Stimulated activated CD4-positive, alpha-beta T cell treated with anti-CD3 and anti-CD28 coated beads, TNF-alpha, amount 100 ng/mL, for 48 hours (primary cell): ENCODE measurements around the gene MBD2.
"Not testable (repeated sequence)": the region's sequence is repeated elsewhere in the genome, so short reads cannot be mapped to it uniquely, and the experiment has no call there.

Experiments
- DNase-seq, 3 donors: peaks; one replicate each; pipeline ENCODE4 v3.0.0-alpha.2; 2020; ENCODE audit warnings: low read depth in 3 of 3

The MBD2 gene

DNA sequence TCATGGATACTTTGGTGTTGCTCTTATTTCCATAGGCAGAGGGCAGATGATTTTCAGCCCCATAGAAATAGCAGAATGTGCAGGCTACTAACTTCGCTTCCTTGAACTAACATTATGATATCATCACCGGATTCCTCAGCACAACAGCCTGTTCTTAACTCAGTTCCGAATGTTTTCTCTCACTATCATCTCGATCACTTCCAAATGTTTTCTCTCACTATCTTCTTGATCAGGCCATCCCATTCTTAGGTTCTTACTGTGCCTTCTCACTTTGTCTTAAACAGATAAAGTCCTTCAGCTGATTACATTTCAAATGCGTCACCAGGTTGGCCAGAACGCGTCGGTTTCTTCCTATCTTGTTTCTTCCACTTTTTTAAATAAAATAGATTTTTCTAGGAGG, 11.4 kb upstream of the MBD2 start:
- DNase-seq = no peak

DNA sequence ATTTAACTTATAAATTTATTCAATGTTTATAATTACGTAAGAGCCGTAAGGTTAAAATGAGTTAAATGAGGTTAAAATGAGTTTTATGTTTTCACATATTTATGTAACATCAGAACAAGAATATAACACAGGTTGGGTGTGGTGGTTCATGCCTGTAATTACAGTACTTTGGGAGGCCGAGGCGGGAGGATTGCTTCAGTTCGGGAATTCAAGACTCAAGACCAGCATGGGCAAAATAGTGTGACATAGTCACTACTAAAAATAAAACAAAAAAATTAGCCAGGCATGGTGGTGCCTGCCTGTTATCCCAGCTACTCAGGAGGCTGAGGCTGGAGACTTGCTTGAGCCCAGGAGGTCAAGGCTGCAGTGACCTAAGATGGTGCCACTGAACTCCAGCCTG, 9.3 kb upstream of the MBD2 start:
- no peak for DNase-seq

DNA sequence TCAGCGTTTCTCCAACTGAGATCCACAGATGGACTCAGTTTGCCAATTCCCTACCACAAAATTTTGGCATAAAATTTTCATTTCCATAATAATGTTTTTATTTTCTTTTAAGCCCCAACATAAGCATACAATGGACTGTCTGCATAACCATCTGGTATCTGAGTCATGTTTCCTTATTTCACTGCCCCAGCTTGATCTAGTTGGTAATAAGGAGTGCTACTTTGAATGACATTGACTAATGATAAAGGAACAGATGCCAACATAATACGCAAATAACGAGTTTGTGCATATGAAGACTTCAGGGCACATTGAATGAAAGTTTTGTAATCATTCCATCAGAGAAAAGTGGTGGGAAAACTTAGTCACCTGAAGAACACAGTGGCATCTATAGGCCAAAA, 8.8 kb upstream of the MBD2 start:
- no peak for DNase-seq

DNA sequence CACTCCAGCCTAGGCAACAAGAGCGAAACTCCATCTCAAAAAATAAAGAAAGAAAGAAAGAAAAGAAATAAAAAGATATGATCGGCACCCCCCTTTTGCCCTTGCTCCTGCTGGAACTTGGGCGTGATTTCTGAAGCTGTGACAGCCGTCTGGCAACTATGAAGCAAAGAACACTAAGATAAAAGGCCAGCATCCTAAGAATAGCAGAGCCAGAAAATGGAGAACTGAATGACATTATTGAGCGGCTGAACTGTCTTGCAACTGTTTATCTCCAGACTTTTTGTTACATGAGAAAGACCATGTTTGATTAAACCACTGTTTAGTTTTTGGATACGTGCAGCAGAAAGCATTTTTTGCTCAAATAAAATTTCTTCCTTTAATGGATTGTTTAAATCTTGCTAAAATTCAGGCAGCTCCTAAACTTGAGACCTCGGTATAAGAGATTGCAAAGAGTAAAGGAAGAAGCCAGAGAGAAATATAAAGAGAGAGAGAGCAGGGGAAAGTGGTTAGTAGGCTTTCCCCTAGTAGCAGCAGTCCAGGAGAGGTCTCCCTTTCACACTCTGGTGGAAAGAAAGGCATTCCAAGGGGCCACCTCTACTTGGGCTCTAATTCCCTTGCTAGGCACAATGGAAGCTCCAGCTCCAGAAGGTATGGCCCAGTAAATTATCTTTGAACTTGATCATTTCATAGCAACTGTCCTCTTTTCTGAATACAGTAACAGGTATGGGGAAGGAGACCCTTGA, 8.2 kb upstream of the MBD2 start:
- DNase-seq = no peak

DNA sequence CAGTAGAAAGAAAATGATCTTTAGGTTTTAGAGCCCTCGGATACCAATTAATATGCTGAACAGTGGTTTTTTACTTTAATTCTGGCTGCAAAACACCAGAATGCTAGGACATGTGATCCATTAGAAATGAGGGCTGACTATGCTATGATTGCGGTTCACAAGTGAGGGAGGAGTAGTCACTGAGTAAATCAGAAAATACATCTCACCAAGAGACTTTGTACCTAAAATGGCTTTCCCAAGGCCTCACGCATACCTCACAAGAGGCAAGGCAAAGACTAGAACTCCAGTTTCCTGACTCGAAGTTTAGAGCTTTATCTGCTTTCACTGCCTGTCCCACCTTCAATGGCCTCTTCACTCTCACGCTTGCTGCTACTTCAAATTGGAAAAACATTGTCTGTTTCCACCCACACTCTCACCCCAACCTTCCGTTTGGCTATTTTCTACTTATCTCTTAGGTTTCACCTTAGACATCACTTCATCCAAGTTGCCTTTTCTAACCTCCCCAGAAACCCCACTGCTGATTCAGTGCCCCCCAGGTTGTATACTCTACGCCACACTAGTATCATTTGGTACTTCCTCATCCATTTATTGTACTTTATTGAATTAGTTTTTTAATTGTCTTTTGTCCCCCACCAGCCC, 5.1 kb upstream of the MBD2 start:
- no peak for DNase-seq

DNA sequence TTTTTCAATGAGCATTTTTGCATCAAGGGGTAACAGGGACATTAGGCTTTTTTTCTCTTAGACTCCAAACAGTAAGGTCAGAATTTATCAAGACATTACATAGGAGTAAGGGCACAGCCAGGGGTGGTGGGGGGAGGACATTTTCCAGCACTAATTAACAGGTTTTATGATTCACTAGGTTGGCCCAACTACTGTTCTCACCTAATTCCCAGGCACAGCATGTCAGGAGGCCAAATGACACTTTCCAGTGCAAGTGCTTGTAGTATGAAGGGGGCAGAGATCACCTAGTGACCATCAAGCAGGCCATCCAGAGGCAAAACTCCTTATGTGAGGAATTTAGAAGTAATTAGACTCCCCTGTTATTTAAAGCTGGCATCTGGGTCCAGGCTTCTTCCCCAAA, 3.9 kb upstream of the MBD2 start:
- no peak for DNase-seq

DNA sequence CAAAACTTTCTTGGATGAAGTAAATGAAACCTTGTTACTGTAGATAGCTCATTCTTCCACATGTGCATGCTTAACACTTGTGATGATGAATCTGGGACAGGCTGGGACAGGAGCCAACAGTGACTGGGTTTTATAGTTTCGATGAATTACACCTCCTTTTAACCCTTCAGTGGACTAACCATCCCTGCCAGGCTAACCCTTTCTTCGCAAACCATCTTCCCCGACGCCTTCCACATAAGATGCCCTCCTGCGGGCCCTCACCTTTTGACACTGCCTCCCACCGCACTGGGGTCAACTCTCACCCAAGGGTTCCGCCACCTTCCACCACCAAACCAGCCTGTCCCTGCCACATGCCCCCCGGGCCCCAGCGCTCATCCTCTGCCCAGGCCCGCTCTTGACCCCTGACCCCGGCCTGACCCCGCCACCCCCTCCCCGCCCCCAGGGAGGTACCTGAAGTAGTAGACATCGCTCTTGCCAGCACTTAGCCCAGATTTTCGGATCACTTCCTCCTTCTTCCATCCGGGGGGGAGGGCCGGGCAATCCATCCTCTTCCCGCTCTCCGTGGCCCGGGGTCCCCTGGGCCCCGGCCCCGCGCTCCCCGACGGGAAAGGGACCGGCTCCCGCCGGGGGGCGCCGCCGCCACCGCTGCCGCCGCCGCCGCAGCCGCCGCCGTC, 764 bp downstream of the MBD2 start:
- DNase-seq = peak; percentile 29 to 49 (median 30)

DNA sequence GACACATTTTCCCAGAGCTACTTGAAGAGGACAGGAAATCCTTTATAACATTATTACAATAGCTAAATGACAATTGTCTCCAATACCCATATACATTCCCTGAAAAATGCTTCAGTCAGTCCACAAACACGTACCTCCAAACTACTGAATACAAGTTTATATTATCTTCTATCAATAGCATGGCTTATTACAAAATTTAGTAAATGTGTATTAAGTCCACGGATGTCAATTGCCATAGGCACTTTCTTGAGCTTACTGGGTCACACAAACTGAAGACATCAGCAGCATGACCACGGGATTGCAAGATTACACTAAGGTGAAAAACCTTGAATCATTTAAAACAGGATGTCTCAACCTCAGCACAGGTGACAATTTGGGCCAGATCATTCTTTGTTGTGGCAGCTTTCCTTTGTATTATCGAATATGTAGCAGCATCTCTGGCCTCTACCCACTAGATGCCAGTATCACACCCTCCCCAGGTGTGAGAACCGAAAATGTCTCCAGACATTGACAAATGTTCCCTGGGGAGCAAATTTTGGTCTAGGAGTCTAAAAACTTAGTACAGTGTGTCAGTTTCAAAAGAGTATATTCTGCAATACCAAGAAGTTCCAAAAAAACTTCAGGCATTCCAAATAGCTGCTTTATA, 1.4 kb downstream of the MBD2 start:
- DNase-seq = peak in 1 of 3 donors; percentile 31

DNA sequence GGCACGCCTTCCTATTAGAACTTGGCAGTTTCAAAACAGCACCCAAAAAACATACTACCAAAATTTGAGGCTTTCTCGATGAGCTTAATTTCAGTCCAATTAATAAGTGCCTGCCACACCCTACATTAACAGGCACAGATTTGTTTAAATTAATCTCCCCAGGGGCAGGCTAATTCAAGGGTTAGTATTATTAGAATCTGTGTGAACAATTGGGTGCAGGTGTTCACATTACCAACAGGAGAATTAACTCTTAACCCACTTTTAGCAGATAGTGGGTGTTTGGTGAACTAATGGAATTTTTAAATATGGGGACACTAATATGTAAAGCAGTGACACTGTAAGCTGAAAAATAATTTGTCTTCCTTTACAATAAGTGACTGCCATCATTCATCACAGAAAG, 4.1 kb downstream of the MBD2 start:
- no peak for DNase-seq

DNA sequence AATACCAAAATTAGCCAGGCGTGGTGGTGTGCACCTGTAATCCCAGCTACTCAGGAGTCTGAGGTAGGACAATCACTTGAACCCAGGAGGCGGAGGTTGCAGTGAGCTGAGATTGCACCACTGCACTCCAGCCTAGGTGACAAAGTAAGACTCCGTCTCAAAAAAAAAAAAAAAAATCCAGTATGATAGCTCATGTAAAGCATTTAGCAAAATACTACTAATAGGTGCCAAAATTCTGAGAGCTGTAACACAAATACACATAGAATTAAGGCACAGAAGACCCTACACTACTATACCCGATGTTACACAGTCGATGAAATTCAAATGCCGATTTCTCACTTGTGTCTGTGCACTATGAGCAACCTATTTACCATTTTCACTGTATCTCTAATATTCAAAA, 5.7 kb downstream of the MBD2 start:
- DNase-seq = not testable (repeated sequence)

DNA sequence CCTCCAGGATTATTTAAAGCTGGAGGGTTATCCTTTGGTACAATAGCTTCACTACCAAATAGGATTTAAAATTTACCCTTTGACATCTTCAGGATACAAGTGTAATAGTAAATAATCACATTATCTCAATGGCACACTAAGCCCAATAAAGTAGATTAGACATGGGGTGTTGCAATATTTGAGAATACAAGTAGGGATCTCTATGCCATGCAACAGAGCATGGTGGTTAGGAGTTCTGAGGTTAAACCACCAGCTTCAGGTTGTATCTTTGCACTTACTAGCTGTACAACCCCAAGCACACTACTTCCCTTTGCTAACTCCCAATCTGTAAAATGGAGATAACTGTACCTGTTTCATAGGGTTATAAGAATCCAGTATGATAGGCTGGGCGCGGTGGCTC, 6.2 kb downstream of the MBD2 start:
- DNase-seq = no peak

DNA sequence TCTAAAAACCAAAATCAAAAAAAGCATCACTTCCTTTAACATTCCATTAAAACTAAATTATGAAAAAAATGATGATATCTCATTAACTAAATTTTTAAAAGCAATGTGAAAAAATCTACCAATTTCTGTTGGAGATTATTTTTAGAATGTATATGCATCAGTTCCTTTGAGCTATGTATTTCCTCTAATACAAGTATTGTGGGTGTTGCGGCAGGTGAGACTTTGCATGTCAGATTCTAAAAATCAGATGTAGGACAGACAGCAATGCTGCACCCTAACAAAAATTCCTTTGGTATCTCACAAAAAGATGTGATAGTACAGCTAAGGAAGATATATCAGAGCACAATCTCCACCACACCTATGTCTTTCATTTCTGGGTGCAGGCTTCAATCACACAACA, 6.8 kb downstream of the MBD2 start:
- no peak for DNase-seq

DNA sequence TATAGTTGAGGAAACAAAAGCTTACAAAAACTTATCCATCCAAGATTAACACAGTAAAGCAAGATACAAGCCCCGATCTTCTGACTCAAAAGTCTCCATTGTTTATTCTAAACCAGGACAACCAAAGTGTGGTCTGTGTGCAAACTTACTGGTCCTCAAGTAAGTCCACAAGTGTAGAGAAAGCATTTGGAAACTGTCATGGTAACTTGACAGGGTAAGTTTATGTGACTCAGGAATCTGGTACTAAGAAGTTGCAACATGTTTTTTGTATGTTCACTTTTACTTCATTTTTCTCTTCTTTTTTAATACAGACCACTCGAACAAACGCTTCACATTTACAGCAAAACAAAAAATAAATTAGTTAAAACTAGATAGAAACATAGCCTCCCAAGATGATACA, 9.4 kb downstream of the MBD2 start:
- no peak for DNase-seq

DNA sequence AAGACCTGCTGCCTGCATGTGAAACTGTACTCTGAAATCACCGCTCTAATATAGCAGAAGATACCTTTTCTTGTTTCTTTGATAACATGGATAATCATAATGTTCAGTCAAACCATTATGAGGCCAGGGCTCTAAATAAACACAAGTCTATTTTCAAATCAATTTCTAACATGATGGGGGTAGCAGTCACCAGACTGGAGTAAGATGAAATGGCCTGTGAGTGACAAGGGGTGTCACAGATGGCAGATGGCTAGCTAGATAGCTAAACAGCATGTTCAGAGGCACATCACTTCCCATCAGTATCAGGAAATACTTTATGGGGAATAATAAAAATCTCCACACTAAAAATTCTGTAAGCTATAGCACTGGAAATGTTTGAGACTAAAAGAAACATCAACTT, 14.0 kb downstream of the MBD2 start:
- DNase-seq = no peak

DNA sequence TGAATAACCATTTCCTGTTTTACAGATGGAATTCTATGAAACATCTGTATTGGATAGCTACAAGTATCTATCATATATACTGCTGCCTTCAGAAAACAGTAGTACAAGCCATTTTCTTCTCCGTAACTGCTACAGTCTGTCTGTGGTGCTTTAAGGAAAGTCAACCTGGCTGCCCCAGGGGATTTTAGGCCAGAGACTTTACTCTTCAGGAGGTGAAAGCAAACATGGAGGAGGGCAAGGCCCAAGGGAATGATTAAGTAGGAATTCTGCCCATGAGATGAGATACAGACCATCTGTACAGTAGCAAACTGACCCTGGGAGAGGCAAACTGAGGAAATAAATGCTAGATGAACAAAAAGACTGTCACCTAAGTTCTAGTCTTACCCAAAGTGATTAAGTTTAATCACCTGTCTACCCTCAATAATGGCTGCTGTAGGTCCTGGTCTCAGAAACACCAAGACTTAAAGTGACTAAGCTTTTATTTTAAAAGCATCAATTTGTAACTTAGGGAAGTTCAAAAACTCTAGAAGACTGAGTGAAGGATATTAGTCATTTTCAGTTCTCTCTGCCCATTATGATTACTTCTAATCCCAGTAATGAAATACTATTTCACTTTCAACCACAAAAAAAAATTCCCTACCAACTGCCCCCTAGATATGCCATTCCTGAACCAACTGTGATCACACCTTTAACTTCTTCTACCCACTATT, 14.8 kb downstream of the MBD2 start:
- no peak for DNase-seq

DNA sequence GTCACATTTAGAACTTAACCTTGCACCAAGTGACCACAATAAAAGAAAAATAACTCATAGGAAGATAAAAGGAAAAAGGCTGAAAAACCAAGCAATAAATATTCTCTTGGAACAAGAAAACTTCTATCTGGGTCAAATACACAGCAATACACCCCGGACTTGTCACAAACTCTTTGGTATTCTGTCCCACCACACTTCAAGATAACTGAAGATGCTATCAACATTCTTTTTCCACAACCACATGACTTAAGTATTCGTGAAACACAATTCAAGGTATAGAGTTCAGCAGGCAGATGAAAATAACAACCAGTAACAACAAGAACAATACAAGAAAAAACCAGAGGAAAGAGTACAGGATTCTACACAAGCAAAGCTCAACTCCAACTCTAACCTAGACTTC, 18.0 kb downstream of the MBD2 start:
- DNase-seq = no peak

DNA sequence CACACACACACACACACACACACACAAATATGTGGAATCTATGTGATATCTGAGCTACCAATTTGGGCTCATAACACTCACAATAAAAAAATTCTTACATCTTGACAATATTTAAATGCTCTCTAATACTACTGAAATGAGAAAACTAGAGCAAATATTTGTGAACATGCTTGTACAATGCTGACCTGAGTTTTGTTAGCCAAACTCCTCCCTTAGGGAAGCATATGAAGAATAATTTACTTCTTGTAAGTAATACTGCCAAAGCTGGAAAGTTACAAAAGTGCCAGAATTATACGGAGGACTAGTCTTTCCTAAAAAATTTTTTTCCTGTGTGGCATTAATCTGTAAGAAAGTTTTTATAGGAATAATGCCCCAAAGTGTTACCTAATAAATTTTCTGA, 18.5 kb downstream of the MBD2 start:
- DNase-seq = no peak

DNA sequence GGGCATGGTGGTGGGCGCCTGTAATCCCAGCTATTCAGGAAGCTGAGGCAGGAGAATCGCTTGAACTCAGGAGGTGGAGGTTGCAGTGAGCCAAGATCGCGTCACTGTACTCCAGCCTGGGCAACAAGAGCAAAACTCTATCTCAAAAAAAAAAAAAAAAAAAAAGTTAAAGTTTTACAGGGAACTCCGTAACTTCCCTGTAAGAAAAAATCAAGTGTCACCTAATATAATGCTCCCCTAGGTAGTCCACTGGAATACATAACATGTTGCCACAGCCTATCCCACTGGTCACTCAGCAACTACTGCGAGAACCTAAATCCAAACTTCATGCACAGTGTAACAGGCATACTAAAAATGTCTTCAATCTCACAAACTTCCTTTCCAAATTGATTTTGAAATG, 19.0 kb downstream of the MBD2 start:
- not testable (repeated sequence) for DNase-seq

DNA sequence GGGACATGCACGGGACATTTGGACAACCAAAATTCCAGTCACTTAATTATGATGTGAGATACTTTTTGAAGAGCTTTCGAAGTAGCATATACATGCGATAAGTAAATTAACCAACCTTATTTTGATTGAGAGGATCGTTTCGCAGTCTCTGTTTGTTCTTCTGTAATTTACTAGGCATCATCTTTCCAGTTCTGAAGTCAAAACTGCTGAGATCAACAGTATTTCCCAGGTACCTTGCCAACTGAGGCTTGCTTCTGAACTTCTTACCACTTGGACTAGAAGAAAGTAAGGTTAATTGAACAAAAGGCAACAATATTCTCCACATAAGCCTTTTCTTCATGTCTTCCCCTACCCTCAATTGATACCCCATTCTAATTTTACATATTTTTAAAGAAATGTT, 19.6 kb downstream of the MBD2 start:
- no peak for DNase-seq

DNA sequence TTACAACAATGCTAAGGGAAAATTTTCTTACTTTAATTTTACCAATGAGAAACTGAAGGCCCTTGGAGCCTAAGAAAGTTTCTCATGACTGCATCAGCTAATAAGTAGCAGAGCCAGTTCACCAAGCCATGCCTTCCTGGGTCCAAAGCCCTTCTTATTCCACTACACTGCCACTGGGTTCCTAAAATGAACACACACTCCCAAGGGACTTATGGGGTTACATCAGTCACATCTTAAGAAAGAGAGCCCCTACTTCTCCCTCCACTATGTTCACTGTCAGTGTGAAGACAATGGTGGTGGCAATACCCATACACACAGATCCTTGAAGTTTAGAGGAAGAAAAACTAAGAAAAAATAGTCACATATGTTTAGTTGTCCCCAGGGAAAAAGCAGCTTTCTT, 20.6 kb downstream of the MBD2 start:
- no peak for DNase-seq

DNA sequence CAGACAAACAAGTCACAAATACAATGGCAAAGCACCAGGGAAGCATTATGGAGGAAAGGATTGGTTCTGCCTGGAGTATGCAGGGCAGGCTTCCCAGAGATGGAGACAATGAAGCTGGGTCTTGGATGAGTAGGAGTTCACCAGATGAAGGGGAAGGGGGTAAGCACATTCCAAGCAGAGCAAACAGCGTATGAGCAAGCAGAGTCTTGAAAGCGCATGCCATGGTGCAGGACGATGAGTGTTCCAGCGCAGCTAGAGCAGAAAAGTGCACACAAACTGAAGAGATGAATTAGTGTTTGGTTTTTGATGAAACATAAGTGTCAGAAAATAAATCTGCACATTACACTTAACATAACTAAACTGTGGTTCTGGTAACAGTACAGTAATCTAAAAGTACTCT, 21.6 kb downstream of the MBD2 start:
- DNase-seq = no peak

DNA sequence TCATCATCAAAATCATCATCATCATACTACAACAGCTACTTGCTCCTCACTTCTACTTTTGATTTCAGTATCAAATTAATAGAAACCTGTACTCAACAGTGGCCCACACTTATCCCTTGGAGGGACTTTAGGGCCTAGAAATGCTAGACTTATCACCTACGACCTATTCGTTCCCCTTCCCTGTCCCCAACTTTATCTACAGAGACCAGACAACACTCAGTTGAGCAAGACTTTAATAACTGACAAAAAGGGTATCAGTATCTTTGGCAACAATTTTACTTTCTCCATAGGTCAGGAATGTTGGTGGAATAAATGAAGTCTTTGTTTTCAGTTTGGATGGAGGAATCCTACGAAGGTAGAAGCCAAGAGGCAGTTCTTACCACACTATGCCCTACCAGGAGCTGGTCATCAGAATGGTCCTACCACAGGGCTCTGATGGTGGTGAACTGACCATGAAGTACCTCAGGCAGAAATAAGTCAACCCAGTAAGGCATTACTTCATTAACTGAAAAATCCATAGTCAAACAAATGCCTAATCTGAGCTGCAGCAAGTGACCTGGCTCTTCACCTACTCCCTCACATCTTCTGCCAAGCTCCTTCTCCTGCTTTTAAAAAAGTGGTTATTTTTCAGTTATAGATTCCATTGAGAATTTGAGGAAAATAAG, 26.6 kb downstream of the MBD2 start:
- no peak for DNase-seq
